Hepatocyte (in vitro differentiated cells): Measurements from ENCODE around the gene RPS21. TPM values are rescaled to one million over a fixed set of nuclear protein-coding genes. Genes with fewer than 3 reads are reported as not detected.

ENCODE experiments used
- DNase-seq: peaks from one replicate; pipeline ENCODE4 v3.0.0-alpha.2; 2016; ENCODE audit warnings: low spot score
- H2AFZ ChIP-seq: fragments of 200-600 bp; sonication (generic); 2 replicates; pipeline ENCODE4 v1.6.0; 2016; ENCODE audit warnings: antibody characterized with exemption, mild to moderate bottlenecking
- H3K27ac ChIP-seq: fragments of 200-600 bp; sonication (generic); 2 replicates; pipeline ENCODE4 v1.5.1; 2016; ENCODE audit warnings: mild to moderate bottlenecking
- H3K27me3 ChIP-seq: fragments of 200-600 bp; sonication (generic); 2 replicates; pipeline ENCODE4 v1.6.1; 2016
- H3K36me3 ChIP-seq: fragments of 200-600 bp; sonication (generic); replicated peaks from 2 replicates; pipeline ENCODE4 v1.5.1; 2016; ENCODE audit warnings: low read depth; ENCODE audit not compliant: insufficient read depth
- H3K4me1 ChIP-seq: fragments of 200-600 bp; sonication (generic); 2 replicates; pipeline ENCODE4 v1.5.1; 2016; ENCODE audit warnings: mild to moderate bottlenecking, moderate library complexity; ENCODE audit not compliant: insufficient read depth
- H3K4me2 ChIP-seq: fragments of 200-600 bp; sonication (generic); 2 replicates; pipeline ENCODE4 v1.6.0; 2016
- H3K4me3 ChIP-seq: fragments of 200-600 bp; sonication (generic); 2 replicates; pipeline ENCODE4 v1.5.1; 2016; ENCODE audit warnings: mild to moderate bottlenecking
- H3K79me2 ChIP-seq: fragments of 200-600 bp; sonication (generic); 2 replicates; pipeline ENCODE4 v1.6.0; 2017; ENCODE audit warnings: mild to moderate bottlenecking
- H3K9me2 ChIP-seq: fragments of 200-600 bp; sonication (generic); replicated peaks from 2 replicates; pipeline ENCODE4 v1.6.0; 2017; ENCODE audit warnings: mild to moderate bottlenecking; ENCODE audit not compliant: insufficient read depth
- H3K9me3 ChIP-seq: fragments of 200-600 bp; sonication (generic); 2 replicates; pipeline ENCODE4 v1.5.1; 2016; ENCODE audit warnings: low read depth, mild to moderate bottlenecking
- H4K20me1 ChIP-seq: fragments of 200-600 bp; sonication (generic); 2 replicates; pipeline ENCODE4 v1.6.0; 2016; ENCODE audit warnings: mild to moderate bottlenecking; ENCODE audit not compliant: insufficient read depth, poor library complexity, severe bottlenecking
- EZH2 ChIP-seq: fragments of 200-600 bp; sonication (generic); IDR thresholded peaks from 2 replicates; pipeline ENCODE4 v1.6.1; 2016; ENCODE audit warnings: antibody characterized with exemption, mild to moderate bottlenecking, borderline replicate concordance
- EZH2phosphoT487 ChIP-seq: fragments of 200-600 bp; sonication (generic); IDR thresholded peaks from one replicate; pipeline ENCODE4 v1.6.1; 2018; ENCODE audit warnings: antibody characterized with exemption, mild to moderate bottlenecking, low read depth, moderate library complexity; ENCODE audit not compliant: unreplicated experiment, severe bottlenecking
- WGBS: methylation state at CpG from one replicate; pipeline ENCODE4 v1.1.6; 2016; ENCODE audit warnings: low lambda C conversion rate; ENCODE audit errors: missing lambda C conversion rate; 5-methylcytosine and 5-hydroxymethylcytosine counted together
- polyA plus RNA-seq: library from polyadenylated mRNA; unstranded; fragments of >200 nt; fragmentation: Nextera tagmentation; extraction: Ambion mirVana; gene quantifications from 2 replicates; pipeline ENCODE4 v1.2.1, GENCODE V29; 2016
- total RNA-seq: library from RNA; depleted of rRNA; stranded (reverse); fragments of >200 nt; gene quantifications from 2 replicates; pipeline ENCODE4 v1.2.3, GENCODE V29; 2014
- TF ChIP-seq, protein P1 (sequence below): fragments of 200-600 bp; sonication (generic); IDR thresholded peaks from 2 replicates; pipeline ENCODE4 v1.5.1; 2016; ENCODE audit warnings: antibody characterized with exemption, mild to moderate bottlenecking; ENCODE audit not compliant: poor library complexity

RPS21 gene
- total and polyA plus RNA-seq, 2 experiments from 2014 or later, result 460 to 1,754 TPM

- H3K27ac ChIP-seq, result peak overlapping the region; percentile 95
- no peaks in the 10 kb centered on the region for H3K27me3 ChIP-seq
- peaks cover 25% of the 10 kb centered on the region for H3K79me2 ChIP-seq
- H3K4me3 ChIP-seq, result no peak overlapping the region
- no peaks in the 10 kb centered on the region for H3K9me2 ChIP-seq
- H3K9me3 ChIP-seq, result no peaks in the 10 kb centered on the region
- no peak for TF ChIP-seq EZH2phosphoT487
- TF ChIP-seq, protein P1, sequence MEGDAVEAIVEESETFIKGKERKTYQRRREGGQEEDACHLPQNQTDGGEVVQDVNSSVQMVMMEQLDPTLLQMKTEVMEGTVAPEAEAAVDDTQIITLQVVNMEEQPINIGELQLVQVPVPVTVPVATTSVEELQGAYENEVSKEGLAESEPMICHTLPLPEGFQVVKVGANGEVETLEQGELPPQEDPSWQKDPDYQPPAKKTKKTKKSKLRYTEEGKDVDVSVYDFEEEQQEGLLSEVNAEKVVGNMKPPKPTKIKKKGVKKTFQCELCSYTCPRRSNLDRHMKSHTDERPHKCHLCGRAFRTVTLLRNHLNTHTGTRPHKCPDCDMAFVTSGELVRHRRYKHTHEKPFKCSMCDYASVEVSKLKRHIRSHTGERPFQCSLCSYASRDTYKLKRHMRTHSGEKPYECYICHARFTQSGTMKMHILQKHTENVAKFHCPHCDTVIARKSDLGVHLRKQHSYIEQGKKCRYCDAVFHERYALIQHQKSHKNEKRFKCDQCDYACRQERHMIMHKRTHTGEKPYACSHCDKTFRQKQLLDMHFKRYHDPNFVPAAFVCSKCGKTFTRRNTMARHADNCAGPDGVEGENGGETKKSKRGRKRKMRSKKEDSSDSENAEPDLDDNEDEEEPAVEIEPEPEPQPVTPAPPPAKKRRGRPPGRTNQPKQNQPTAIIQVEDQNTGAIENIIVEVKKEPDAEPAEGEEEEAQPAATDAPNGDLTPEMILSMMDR, result no peak
- TF ChIP-seq EZH2, result no peak
- 66% methylated on average over 16 of the region's 16 CpGs for WGBS
- H3K4me2 ChIP-seq, result no peak overlapping the region
- no peaks in the 10 kb centered on the region for H3K36me3 ChIP-seq
- H3K4me1 ChIP-seq, result peaks cover 31% of the 10 kb centered on the region
- DNase-seq, result peak; percentile 83
- H4K20me1 ChIP-seq, result peaks cover 3% of the 10 kb centered on the region
- no peak overlapping the region for H2AFZ ChIP-seq
These were observed 36.7 kb upstream of the RPS21 start for GRCh38 chr20:62350098-62350628.

DNA sequence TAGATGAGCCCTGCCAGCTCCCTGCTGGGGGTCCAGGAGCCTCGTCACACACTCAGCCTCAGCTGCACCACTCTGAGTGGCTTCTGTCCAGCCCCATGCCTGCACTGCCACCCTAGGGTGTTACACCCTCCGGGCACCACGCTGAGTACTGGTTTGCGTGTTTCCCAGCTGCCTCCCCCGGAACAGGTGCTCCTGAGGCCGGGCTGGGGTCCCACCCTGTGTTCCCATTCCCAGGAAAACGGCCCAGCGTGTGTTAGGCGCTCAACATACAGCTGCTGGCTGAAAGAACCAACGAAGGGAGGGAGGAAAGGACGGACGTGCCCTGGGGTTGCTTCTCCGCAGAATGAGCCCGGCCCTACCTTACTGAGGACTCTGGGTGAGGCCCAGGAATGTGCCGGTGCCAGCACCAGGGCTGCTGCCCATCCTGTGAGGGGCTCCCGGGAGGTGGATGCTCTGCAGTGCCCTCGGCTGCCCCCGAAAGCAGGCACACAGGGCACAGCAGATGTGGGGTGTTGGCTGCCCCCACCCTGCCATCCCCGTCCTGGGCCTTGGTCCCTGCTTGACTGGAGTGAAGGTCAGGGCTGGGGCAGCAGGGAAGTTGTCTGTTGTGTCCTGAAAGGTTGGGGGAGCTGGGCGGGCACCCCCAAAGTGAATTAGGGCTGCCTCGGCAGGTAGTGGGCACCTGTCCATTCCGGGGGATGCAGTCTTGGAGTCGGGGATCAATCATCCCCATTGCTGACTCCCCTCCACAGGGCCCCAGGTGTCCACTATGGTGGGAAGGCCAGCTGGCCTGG lies 36.1 kb upstream of the RPS21 start:
- H3K4me1 ChIP-seq, result peaks cover 38% of the 10 kb centered on the region
- TF ChIP-seq EZH2phosphoT487, result no peak
- TF ChIP-seq, protein P1, result no peak
- no peak for TF ChIP-seq EZH2
- no peak overlapping the region for H3K4me2 ChIP-seq
- H3K79me2 ChIP-seq, result peaks cover 31% of the 10 kb centered on the region
- no peaks in the 10 kb centered on the region for H3K36me3 ChIP-seq
- peak overlapping the region; percentile 95 for H3K27ac ChIP-seq
- peaks cover 3% of the 10 kb centered on the region for H4K20me1 ChIP-seq
- H2AFZ ChIP-seq, result no peak overlapping the region
- no peaks in the 10 kb centered on the region for H3K9me2 ChIP-seq
- WGBS, result 90% methylated on average over 23 of the region's 23 CpGs
- H3K27me3 ChIP-seq, result no peaks in the 10 kb centered on the region
- no peaks in the 10 kb centered on the region for H3K9me3 ChIP-seq
- no peak for DNase-seq
- H3K4me3 ChIP-seq, result no peak overlapping the region

- Histone ChIP-seq H3K4me3 (no peak overlapping the region), H3K27ac (peak overlapping the region; percentile 95), H3K27me3 (no peaks in the 10 kb centered on the region), H2AFZ (no peak overlapping the region), H3K4me1 (peaks cover 47% of the 10 kb centered on the region), H4K20me1 (peaks cover 3% of the 10 kb centered on the region), H3K9me3 (no peaks in the 10 kb centered on the region), H3K79me2 (peaks cover 40% of the 10 kb centered on the region), H3K4me2 (no peak overlapping the region), H3K9me2 (no peaks in the 10 kb centered on the region), H3K36me3 (no peaks in the 10 kb centered on the region)
- DNase-seq, result no peak
- WGBS, result 92% methylated on average over 46 of the region's 60 CpGs
- TF ChIP-seq EZH2 (no peak), EZH2phosphoT487 (no peak)
- TF ChIP-seq, protein P1, result no peak
These were observed 35.2 kb upstream of the RPS21 start for GRCh38 chr20:62351469-62352401.
